Measurements from ENCODE around the gene NLRC5. TPM values are rescaled to one million over a fixed set of nuclear protein-coding genes. Genes with fewer than 3 reads are reported as not detected.

Gene NLRC5
- total RNA-seq, 1 donor from 2014 or later, result 11.9 TPM

DNA sequence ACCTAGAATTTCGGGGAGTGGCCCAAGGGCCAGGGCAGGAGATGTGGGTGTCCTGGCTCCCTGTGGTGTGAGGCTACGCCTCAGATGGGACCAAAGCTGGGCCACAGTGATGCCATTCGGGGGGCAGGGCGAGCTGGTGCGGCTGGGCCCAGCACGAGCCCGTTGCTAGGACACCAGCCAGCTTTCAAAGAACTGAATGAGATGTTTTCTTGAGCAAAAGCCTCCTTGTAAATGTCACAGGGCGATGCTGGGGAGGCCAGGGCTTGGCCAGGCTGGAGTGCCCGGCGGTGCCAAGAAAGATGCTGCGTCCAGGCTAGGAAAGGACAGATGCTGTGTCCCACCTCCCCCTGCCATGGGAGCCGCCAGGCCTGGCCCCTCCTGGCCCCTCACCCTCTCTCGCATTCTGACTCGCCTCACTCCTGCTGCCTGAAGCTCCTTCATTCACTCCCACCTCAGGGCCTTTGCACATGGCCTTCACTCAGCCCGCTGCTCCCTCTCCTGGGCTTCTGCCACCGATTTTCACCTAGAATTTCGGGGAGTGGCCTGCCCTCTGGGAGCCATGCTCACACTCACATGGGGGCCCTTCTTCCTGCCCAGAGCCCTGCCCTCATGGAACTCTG, 142.1 kb downstream of the NLRC5 start:
- DNase-seq, result no peak

DNA sequence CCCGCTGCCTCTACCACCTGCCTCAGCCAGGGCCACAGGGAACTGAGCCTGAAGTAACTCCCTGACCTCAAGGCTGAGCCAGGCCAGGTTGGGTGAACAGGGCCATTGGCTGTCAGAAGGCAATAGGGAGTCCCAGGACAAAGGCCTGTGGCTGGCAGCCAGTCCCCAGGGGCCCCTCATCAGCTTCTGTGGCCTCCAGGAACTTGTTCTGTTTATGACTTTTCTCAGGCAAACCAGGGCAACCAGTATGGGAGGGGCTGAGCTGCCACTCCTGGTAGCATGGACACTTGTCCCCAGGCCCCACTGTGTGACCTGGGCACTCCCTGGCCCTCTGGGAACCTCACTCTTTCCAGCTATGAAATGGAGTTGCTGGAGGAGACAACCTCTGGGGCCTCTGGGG, 143.1 kb downstream of the NLRC5 start:
- DNase-seq, result no peak

- no peak for DNase-seq
Measured at GRCh38 chr16:57133031-57133430, 143.7 kb downstream of the NLRC5 start.

Other genes starting within 250 kb of the NLRC5 start
- gene SLC12A3, start 124.3 kb upstream of the NLRC5 start, total RNA-seq, result not detected
- gene HERPUD1, start 57.4 kb upstream of the NLRC5 start, total RNA-seq, result 103 TPM
- gene CETP, start 27.6 kb upstream of the NLRC5 start, total RNA-seq, result 2.9 TPM
- gene CPNE2, start 103.0 kb downstream of the NLRC5 start, total RNA-seq, result 20.6 TPM
- gene PSME3IP1, start 196.5 kb downstream of the NLRC5 start, total RNA-seq, result 39.9 TPM
- gene RSPRY1, start 196.8 kb downstream of the NLRC5 start, total RNA-seq, result 39.9 TPM

Measured in skin of body (tissue), 2 donors.